Mucosa of descending colon (tissue), 3 donors: ENCODE measurements around the gene SLC22A1. TPM values are rescaled to one million over a fixed set of nuclear protein-coding genes. Genes with fewer than 3 reads are reported as not detected.
"Not testable (repeated sequence)": the region's sequence is repeated elsewhere in the genome, so short reads cannot be mapped to it uniquely, and the experiment has no call there.

ENCODE experiments used
- ATAC-seq: fragments of 200-7000 bp; cut with Tn5 transposase; one replicate; pipeline ENCODE4 v1.9.1; 2020; ENCODE audit warnings: mild to moderate bottlenecking, moderate library complexity
- DNase-seq, 3 donors: peaks; one replicate each; pipeline ENCODE4 v3.0.0-alpha.2; 2020
- H3K36me3 ChIP-seq: fragments of 200-600 bp; one replicate; pipeline ENCODE4 v1.8.0; 2021; ENCODE audit warnings: low read depth, mild to moderate bottlenecking
- H3K4me1 ChIP-seq: fragments of 200-600 bp; one replicate; pipeline ENCODE4 v1.8.0; 2021; ENCODE audit warnings: low read depth, mild to moderate bottlenecking
- H3K4me3 ChIP-seq: fragments of 200-600 bp; one replicate; pipeline ENCODE4 v1.8.0; 2021; ENCODE audit warnings: mild to moderate bottlenecking
- H3K9me3 ChIP-seq: fragments of 200-600 bp; one replicate; pipeline ENCODE4 v1.8.0; 2021; ENCODE audit warnings: mild to moderate bottlenecking
- intact Hi-C, 2 donors: fragments of 100-400 bp; cut with DNase I in 1 of 2; cut with micrococcal nuclease in 1 of 2; formaldehyde crosslinking; loops; one replicate each; pipeline versions ENCODE4 v1.11.0 to v1.11.1; 2022; cut with DNase I, micrococcal nuclease
- total RNA-seq, 3 donors: library from RNA; stranded (reverse); fragmentation: NEBNext Ultra II Directional in 2 of 3; extraction: Animal tissue kit (Norgen Biotek cat#: 25700) in 2 of 3; gene quantifications; one replicate each; pipeline versions ENCODE4 v1.2.1 to v1.2.4, GENCODE V29; 2021 to 2023
- TF ChIP-seq, protein P1 (sequence below): fragments of 200-600 bp; IDR thresholded peaks from one replicate; pipeline ENCODE4 v1.8.0; 2022; ENCODE audit warnings: antibody characterized with exemption, mild to moderate bottlenecking
- donor health status: DM: no; HTN: no; CAD: no; lungs with moderate emphysema.
- donor health status: DM: no; HTN: no; CAD: no.
- donor health status: DM: no; HTN: yes; CAD: no.

Gene SLC22A1
- total RNA-seq, 3 donors from 2014 or later, result 1.9 to 2.4 (median 2.4) TPM

DNA sequence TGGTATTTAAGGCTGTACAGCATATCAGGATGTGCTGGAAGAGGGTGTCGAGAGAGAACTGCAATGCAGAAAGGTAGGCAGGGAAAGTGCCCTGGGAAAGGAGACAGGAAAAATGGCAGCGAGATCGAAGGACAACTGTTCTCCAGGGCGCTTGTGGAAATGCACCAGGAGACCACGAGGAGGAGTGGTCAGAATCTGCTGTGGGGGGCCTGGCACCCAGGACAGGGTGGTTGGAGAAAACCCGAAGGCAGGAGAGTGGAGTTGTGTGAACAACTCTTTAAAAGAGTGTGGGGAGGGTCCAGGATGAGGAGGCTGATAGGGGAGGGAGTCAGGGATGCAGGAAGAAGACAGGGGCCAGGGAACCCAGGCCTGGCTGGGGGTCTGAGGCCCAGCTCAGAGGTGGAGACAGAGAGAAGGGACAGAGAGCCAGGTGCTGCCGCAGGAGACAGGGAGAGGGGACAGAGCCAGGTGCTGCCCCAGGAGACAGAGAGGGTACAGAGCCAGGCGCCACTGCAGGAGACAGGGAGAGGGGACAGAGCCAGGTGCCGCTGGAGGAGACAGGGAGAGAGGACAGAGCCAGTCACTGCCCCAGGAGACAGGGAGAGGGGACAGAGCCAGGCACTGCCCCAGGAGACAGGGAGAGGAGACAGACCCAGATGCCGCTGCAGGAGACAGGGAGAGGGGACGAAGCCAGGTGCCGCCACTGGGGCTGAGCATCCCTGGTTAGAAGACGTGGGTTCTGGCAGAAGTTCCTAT is 9.3 kb downstream of the SLC22A1 start:
- Histone ChIP-seq H3K36me3 (no peaks in the 10 kb centered on the region), H3K9me3 (no peaks in the 10 kb centered on the region), H3K4me1 (no peaks in the 10 kb centered on the region), H3K4me3 (no peak overlapping the region)
- TF ChIP-seq, protein P1, sequence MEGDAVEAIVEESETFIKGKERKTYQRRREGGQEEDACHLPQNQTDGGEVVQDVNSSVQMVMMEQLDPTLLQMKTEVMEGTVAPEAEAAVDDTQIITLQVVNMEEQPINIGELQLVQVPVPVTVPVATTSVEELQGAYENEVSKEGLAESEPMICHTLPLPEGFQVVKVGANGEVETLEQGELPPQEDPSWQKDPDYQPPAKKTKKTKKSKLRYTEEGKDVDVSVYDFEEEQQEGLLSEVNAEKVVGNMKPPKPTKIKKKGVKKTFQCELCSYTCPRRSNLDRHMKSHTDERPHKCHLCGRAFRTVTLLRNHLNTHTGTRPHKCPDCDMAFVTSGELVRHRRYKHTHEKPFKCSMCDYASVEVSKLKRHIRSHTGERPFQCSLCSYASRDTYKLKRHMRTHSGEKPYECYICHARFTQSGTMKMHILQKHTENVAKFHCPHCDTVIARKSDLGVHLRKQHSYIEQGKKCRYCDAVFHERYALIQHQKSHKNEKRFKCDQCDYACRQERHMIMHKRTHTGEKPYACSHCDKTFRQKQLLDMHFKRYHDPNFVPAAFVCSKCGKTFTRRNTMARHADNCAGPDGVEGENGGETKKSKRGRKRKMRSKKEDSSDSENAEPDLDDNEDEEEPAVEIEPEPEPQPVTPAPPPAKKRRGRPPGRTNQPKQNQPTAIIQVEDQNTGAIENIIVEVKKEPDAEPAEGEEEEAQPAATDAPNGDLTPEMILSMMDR, result no peak
- ATAC-seq (no peak), DNase-seq (no peak)
- intact Hi-C loops, result no loop called here

DNA sequence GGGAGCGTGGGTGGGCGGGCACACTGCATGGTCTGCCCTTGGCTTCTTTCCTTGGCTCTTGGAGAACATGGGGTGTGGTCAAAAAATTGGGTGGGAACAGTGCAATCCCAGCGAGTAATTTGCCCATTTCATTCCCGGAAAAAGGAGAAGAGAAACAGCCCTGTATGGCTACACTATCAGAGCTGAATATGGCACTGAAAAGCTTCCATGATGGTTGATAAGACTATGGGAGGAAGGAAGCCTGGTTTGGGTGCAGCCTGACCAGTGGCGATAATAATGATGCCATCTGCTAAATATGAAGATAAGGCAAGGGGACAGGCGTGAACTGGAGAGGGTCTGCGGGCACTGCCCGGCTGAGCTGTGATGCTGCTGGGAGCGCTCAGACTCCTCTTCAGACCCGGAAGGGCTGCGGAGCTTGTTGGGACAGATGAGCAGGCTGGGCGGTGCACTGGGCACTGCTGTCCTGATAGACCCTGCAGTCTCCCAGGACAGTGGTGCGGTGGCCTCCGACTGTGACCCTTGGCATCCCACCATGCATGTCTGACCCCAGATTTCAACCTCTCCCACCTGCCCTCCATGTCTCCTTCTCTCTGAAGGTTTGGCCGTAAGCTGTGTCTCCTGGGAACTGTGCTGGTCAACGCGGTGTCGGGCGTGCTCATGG is 10.2 kb downstream of the SLC22A1 start:
- H3K36me3 ChIP-seq, result no peaks in the 10 kb centered on the region
- no peaks in the 10 kb centered on the region for H3K4me1 ChIP-seq
- no peak for DNase-seq
- ATAC-seq, result no peak
- H3K4me3 ChIP-seq, result no peak overlapping the region
- TF ChIP-seq, protein P1, result no peak
- no peaks in the 10 kb centered on the region for H3K9me3 ChIP-seq
- intact Hi-C loops, result no loop called here

DNA sequence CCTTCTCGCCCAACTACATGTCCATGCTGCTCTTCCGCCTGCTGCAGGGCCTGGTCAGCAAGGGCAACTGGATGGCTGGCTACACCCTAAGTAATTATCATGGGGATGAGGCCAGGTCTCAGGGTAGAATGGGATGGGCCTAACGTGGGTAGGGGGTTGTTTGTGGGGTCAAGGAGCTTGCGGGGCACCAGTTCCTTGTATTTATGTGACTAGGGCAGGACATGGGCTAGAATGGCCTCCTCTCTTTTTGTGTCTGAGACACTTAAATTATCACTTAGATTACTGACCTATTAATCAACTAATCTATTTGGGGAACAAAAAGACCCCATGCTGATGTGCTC is 10.7 kb downstream of the SLC22A1 start:
- H3K9me3 ChIP-seq, result no peaks in the 10 kb centered on the region
- TF ChIP-seq, protein P1, result no peak
- DNase-seq, result no peak
- no peak overlapping the region for H3K4me3 ChIP-seq
- ATAC-seq, result no peak
- no peaks in the 10 kb centered on the region for H3K4me1 ChIP-seq
- H3K36me3 ChIP-seq, result no peaks in the 10 kb centered on the region
- intact Hi-C loops, result no loop called here

DNA sequence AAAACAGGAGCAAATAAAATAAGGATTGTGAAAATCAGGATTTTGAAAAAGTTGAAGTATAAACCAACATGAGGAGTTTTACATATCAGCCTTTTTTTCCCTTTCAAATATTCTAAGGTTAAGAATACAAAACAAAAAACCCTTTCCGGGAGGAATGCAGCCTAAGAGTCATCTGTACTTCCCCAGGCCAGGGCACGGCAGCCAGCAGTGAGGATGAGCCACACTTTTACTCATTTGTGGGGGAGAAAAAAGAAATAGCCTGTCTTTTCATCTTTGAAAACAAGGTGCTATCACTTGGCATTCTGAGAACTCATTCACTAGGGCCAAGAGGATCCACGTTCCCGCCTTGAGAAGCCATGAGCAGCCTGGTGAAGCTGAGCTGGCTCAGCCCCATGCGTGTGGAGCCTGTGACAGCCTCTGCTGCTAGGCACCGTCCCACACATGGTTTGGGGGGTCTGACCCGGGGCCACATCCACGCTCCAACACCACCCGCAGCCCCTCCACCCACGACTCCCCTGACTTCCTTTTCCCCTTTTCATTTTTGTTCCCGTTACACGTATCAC is 11.2 kb downstream of the SLC22A1 start:
- no peaks in the 10 kb centered on the region for H3K36me3 ChIP-seq
- no peak overlapping the region for H3K4me3 ChIP-seq
- ATAC-seq (no peak), DNase-seq (no peak)
- H3K4me1 ChIP-seq, result no peaks in the 10 kb centered on the region
- intact Hi-C loops, result no loop called here
- TF ChIP-seq, protein P1, result no peak
- no peaks in the 10 kb centered on the region for H3K9me3 ChIP-seq

DNA sequence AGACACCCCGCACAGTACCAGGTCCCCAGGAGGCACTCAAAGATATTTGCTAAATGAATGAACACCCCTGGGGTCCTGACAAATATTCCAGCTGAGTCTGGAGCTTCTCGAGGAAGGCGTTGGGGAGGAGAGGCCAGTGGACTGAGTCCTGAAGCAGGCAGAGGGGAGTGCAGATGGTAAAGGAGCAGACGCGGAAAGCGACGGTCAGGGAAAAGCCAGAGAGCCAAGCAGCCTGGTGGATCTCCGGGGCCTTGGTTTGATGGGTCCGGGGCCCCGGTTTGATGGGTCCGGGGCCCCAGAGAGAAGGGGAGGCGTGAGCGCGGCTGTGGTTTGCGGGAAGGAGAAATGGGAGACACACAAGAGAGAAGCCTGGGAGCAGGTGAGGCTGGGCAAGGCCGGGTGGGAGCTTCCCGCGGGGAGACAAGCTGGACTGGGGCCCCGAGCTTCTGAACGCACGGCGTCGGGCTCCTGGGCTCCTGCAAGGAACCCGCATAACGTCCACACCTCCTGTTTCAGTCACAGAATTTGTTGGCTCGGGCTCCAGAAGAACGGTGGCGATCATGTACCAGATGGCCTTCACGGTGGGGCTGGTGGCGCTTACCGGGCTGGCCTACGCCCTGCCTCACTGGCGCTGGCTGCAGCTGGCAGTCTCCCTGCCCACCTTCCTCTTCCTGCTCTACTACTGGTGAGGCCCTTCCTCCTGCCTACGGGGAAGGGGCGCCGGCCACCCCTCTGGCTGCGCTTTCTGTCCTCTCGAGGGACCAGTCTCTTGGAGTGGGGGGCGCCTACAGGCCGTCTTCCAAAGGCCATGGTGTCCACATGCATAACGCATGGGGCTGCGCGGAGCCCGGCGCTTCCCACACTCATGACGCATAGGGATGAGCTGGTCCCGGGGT is 12.1 kb downstream of the SLC22A1 start:
- TF ChIP-seq, protein P1, result no peak
- Histone ChIP-seq H3K36me3 (no peaks in the 10 kb centered on the region), H3K4me3 (no peak overlapping the region), H3K9me3 (no peaks in the 10 kb centered on the region), H3K4me1 (peaks cover 3% of the 10 kb centered on the region)
- DNase-seq (peak in 1 of 3 donors; percentile 46), ATAC-seq (no peak)
- intact Hi-C loops, result no loop called here

DNA sequence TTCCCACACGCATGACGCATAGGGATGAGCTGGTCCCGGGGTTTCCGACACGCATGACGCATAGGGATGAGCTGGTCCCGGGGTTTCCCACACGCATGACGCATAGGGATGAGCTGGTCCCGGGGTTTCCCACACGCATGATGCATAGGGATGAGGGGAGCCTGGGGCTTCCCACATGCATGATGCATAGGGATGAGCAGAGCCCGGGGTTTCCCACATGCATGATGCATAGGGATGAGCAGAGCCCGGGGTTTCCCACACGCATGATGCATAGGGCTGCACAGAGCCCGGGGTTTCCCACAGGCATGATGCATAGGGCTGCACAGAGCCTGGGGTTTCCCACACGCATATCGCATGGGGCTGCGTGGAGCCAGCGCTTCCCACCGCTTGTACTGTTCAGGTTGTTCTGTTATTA is 12.7 kb downstream of the SLC22A1 start:
- intact Hi-C loops, result not testable (repeated sequence)

More for the DNA sequence above, 12.7 kb downstream of the SLC22A1 start:
- H3K4me3 ChIP-seq, ATAC-seq, H3K9me3 ChIP-seq, H3K36me3 ChIP-seq, H3K4me1 ChIP-seq: not testable (repeated sequence)
- peak in 1 of 3 donors; percentile 36 for DNase-seq
